A549 treated with DMSO at 1 μM for 4 hours (cell line): ENCODE results near the gene ZSCAN10. TPM values are rescaled to one million over a fixed set of nuclear protein-coding genes. Genes with fewer than 3 reads are reported as not detected.

ENCODE experiments used
- total RNA-seq: library from RNA; stranded (reverse); fragments of 200-300 nt; extraction: Qiagen RNA extraction; gene quantifications from 5 replicates; pipeline ENCODE4 v1.2.3, GENCODE V29; 2022; ENCODE audit warnings: low read depth

The ZSCAN10 gene
- 0.08 TPM in 1 of 5 replicates, not detected in the others for total RNA-seq

GRCh38 chr16:3098459-3099394 is at the start of gene ZSCAN10:
Gene ZSCAN10 (minus strand): TSS chr16:3099294. CDS start chr16:3092937, 6,357 bp downstream.

GRCh38 chr16:3134338-3135125 is 35.4 kb upstream of the ZSCAN10 start, which contains the start of gene ZNF213:
Gene ZNF213 (plus strand): TSS chr16:3135029. CDS start chr16:3137281, 2,252 bp downstream.

GRCh38 chr16:3112058-3112880 is 13.2 kb upstream of the ZSCAN10 start, which contains the start of gene ZNF205:
Gene ZNF205 (plus strand): TSS chr16:3112586. CDS start chr16:3113431, 845 bp downstream.

GRCh38 chr16:3065069-3065741 is 33.9 kb downstream of the ZSCAN10 start, which contains the start of gene IL32:
Gene IL32 (plus strand): TSS chr16:3065640. CDS start chr16:3065812, 172 bp downstream.

GRCh38 chr16:3045758-3046640 is 53.1 kb downstream of the ZSCAN10 start, which contains the start of gene MMP25:
Gene MMP25 (plus strand): TSS chr16:3046561. CDS start chr16:3046918, 357 bp downstream.

Other genes starting within 250 kb of the ZSCAN10 start
- 2.5 to 4.1 TPM (median 3.0 TPM) in 5 replicates for gene PRSS22, start 241.1 kb downstream of the ZSCAN10 start, total RNA-seq
- gene FLYWCH2, start 216.1 kb downstream of the ZSCAN10 start, total RNA-seq: 44.9 to 59.5 TPM (median 50.8 TPM) in 5 replicates
- gene FLYWCH1, start 187.4 kb downstream of the ZSCAN10 start, total RNA-seq: 20.1 to 29.5 TPM (median 27.2 TPM) in 5 replicates
- gene KREMEN2, start 135.0 kb downstream of the ZSCAN10 start, total RNA-seq: 1.1 to 2.8 TPM (median 2.0 TPM) in 5 replicates
- gene PAQR4, start 129.9 kb downstream of the ZSCAN10 start, total RNA-seq: 34.1 to 44.1 TPM (median 38.0 TPM) in 5 replicates
- 69.3 to 97.7 TPM (median 85.3 TPM) in 5 replicates for gene PKMYT1, start 118.8 kb downstream of the ZSCAN10 start, total RNA-seq
- 0.33 to 0.59 TPM (median 0.49 TPM) in 5 replicates for gene CLDN9, start 86.4 kb downstream of the ZSCAN10 start, total RNA-seq
- 0.17 to 0.82 TPM (median 0.40 TPM) in 5 replicates for gene CLDN6, start 81.1 kb downstream of the ZSCAN10 start, total RNA-seq
- gene TNFRSF12A, start 78.9 kb downstream of the ZSCAN10 start, total RNA-seq: 584 to 710 TPM (median 600 TPM) in 5 replicates
- gene HCFC1R1, start 75.4 kb downstream of the ZSCAN10 start, total RNA-seq: 206 to 241 TPM (median 224 TPM) in 5 replicates
- gene THOC6, start 75.3 kb downstream of the ZSCAN10 start, total RNA-seq: 24.1 to 38.0 TPM (median 33.0 TPM) in 5 replicates
- gene BICDL2, start 62.4 kb downstream of the ZSCAN10 start, total RNA-seq: not detected in 5 replicates
- 0.69 to 1.1 TPM (median 0.78 TPM) in 5 replicates for gene MMP25, start 52.7 kb downstream of the ZSCAN10 start, total RNA-seq
- gene IL32, start 33.7 kb downstream of the ZSCAN10 start, total RNA-seq: 22.5 to 31.8 TPM (median 27.0 TPM) in 5 replicates
- gene ZNF205, start 13.3 kb upstream of the ZSCAN10 start, total RNA-seq: 10.9 to 15.0 TPM (median 12.1 TPM) in 5 replicates
- 8.2 to 13.3 TPM (median 11.1 TPM) in 5 replicates for gene ZNF213, start 35.7 kb upstream of the ZSCAN10 start, total RNA-seq
- gene OR1F1, start 88.9 kb upstream of the ZSCAN10 start, total RNA-seq: 0.44 to 0.59 TPM (median 0.53 TPM) in 5 replicates
- gene ZNF200, start 135.9 kb upstream of the ZSCAN10 start, total RNA-seq: 8.6 to 11.7 TPM (median 9.0 TPM) in 5 replicates
- gene MEFV, start 157.3 kb upstream of the ZSCAN10 start, total RNA-seq: not detected in 5 replicates
- gene ZNF263, start 184.2 kb upstream of the ZSCAN10 start, total RNA-seq: 35.3 to 44.6 TPM (median 37.6 TPM) in 5 replicates
- gene TIGD7, start 206.1 kb upstream of the ZSCAN10 start, total RNA-seq: 1.3 to 1.8 TPM (median 1.5 TPM) in 5 replicates
- 10.0 to 12.5 TPM (median 12.1 TPM) in 5 replicates for gene ZNF75A, start 206.2 kb upstream of the ZSCAN10 start, total RNA-seq